ENCODE data around the gene FNDC11.
"Not testable (repeated sequence)": the region's sequence is repeated elsewhere in the genome, so short reads cannot be mapped to it uniquely, and the experiment has no call there.

FNDC11 gene

DNA sequence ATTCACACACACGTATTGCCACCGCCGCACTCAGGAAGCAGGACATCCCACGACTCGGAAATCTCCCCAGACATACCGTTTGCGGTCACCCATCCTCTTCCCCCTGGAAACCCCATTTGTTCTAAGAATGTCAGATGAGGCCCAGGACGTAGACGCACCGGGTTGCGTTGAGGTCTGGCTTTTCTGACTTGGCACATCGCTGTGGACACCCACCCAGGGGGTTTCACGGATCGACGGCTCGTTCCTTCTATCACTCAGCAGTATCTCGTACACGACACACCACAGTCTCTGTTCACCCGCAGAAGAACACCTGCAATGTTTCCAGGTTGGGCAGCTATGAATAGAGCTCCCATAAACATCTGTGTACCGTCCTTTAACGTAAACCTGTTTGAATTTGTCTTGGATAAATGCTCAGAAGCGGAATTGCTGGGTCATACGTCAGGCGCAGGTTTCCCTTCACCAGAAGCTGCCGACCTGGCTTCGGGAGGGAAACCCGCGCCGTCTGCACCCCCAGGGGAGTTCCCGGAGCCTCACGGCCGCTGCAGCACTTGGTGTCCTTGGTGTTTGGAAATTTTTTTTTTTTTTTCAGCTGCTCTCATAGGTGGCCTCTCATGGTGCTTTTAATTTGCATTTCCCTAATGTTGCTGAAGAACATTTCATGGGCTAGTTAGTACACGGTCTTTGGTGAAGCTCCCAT is 45.7 kb upstream of the FNDC11 start:
- Histone ChIP-seq H3K27ac (no peak overlapping the region), H3K9me3 (no peaks in the 10 kb centered on the region), H3K36me3 (no peaks in the 10 kb centered on the region), H3K4me1 (ENCODE audit: control insufficient read depth in 1 of 2, insufficient read depth in 1 of 2, low read depth in 1 of 2, low read length in 1 of 2) (no peaks in the 10 kb centered on the region), H3K4me3 (ENCODE audit: low read depth in 1 of 2, low read length in 1 of 2) (no peak overlapping the region), H3K27me3 (peaks cover 65% of the 10 kb centered on the region)
- TF ChIP-seq, protein P1, sequence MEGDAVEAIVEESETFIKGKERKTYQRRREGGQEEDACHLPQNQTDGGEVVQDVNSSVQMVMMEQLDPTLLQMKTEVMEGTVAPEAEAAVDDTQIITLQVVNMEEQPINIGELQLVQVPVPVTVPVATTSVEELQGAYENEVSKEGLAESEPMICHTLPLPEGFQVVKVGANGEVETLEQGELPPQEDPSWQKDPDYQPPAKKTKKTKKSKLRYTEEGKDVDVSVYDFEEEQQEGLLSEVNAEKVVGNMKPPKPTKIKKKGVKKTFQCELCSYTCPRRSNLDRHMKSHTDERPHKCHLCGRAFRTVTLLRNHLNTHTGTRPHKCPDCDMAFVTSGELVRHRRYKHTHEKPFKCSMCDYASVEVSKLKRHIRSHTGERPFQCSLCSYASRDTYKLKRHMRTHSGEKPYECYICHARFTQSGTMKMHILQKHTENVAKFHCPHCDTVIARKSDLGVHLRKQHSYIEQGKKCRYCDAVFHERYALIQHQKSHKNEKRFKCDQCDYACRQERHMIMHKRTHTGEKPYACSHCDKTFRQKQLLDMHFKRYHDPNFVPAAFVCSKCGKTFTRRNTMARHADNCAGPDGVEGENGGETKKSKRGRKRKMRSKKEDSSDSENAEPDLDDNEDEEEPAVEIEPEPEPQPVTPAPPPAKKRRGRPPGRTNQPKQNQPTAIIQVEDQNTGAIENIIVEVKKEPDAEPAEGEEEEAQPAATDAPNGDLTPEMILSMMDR (IDR thresholded peaks at IDR 0.05), result no peak

- no peak overlapping the region for H3K27ac ChIP-seq
- TF ChIP-seq, protein P1 (IDR thresholded peaks at IDR 0.05), result no peak
- H3K4me1 ChIP-seq (ENCODE audit: control insufficient read depth in 1 of 2, insufficient read depth in 1 of 2, low read depth in 1 of 2, low read length in 1 of 2), result no peaks in the 10 kb centered on the region
- H3K36me3 ChIP-seq, result no peaks in the 10 kb centered on the region
- no peak overlapping the region for H3K4me3 ChIP-seq (ENCODE audit: low read depth in 1 of 2, low read length in 1 of 2)
- peaks cover under 1% of the 10 kb centered on the region for H3K9me3 ChIP-seq
- H3K27me3 ChIP-seq, result peaks cover 64% of the 10 kb centered on the region
Observed at GRCh38 chr20:63509088-63509564, 44.8 kb upstream of the FNDC11 start.

DNA sequence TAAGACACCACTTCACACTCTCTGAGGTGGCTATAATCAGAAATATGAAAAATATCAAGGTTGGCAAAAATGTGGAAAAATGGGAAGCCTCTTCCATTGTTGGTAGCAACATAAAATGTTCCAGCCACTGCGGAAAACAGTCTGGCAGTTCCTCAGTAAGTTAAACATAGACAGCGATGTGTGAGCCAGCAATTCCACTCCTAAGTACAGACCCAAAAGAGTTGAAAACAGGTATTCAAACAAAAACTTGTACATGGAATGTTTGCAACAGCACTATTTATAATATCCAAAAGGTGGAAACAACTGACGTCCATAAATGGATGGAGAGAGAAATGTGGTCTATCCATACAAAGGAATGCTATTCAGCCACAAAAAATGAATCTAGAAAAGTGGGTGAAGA is 40.8 kb upstream of the FNDC11 start:
- H3K4me1 ChIP-seq (ENCODE audit: control insufficient read depth in 1 of 2, insufficient read depth in 1 of 2, low read depth in 1 of 2, low read length in 1 of 2), result no peaks in the 10 kb centered on the region
- no peaks in the 10 kb centered on the region for H3K36me3 ChIP-seq
- no peak overlapping the region for H3K4me3 ChIP-seq (ENCODE audit: low read depth in 1 of 2, low read length in 1 of 2)
- peaks cover 80% of the 10 kb centered on the region for H3K27me3 ChIP-seq
- no peak overlapping the region for H3K27ac ChIP-seq
- TF ChIP-seq, protein P1 (IDR thresholded peaks at IDR 0.05), result no peak
- H3K9me3 ChIP-seq, result peaks cover 5% of the 10 kb centered on the region

DNA sequence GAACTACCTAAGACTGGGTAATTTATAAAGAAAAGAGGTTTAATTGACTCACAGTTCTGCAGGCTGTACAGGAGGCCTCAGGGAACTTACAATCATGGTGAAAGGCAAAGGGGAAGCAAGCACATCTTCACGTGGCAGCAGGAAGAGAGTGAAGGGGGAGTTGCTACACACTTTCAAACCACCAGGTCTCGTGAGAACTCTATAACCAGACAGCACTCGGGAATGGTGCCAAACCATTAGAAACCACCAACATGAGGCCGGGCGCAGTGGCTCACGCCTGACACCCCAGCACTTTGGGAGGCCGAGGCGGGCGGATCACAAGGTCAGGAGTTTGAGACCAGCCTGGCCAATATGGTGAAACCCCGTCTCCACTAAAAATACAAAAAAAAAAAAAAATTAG is 39.4 kb upstream of the FNDC11 start:
- H3K27ac ChIP-seq; H3K4me3 ChIP-seq (ENCODE audit: low read depth in 1 of 2, low read length in 1 of 2); H3K4me1 ChIP-seq (ENCODE audit: control insufficient read depth in 1 of 2, insufficient read depth in 1 of 2, low read depth in 1 of 2, low read length in 1 of 2); H3K36me3 ChIP-seq; H3K9me3 ChIP-seq: not testable (repeated sequence)
- peaks cover 84% of the 10 kb centered on the region for H3K27me3 ChIP-seq

GRCh38 chr20:63517376-63518309 is 36.3 kb upstream of the FNDC11 start:
- H3K4me3 ChIP-seq (ENCODE audit: low read depth in 1 of 2, low read length in 1 of 2), result no peak overlapping the region
- no peak overlapping the region for H3K27ac ChIP-seq
- TF ChIP-seq, protein P1 (IDR thresholded peaks at IDR 0.05), result no peak
- peaks cover 75% of the 10 kb centered on the region for H3K27me3 ChIP-seq
- H3K4me1 ChIP-seq (ENCODE audit: control insufficient read depth in 1 of 2, insufficient read depth in 1 of 2, low read depth in 1 of 2, low read length in 1 of 2), result peaks cover 13 to 18% of the 10 kb centered on the region in 2 experiments
- peaks cover 5% of the 10 kb centered on the region for H3K9me3 ChIP-seq
- H3K36me3 ChIP-seq, result no peaks in the 10 kb centered on the region

All from neutrophil (primary cell).